Measurements from ENCODE around the gene BGLAP.
"Not testable (repeated sequence)": the region's sequence is repeated elsewhere in the genome, so short reads cannot be mapped to it uniquely, and the experiment has no call there.

BGLAP gene

GRCh38 chr1:156214024-156214748 is 27.8 kb upstream of the BGLAP start (continued):
- no peak for TF ChIP-seq ZNF610 (tag by site-specific recombination; IDR thresholded peaks at IDR 0.05; ENCODE audit: borderline replicate concordance)

GRCh38 chr1:156216361-156217086 is 25.5 kb upstream of the BGLAP start:
- H3K9me3 ChIP-seq (ENCODE audit: control insufficient read depth, insufficient read depth, low read depth, low read length); POLR2A ChIA-PET; H3K4me1 ChIP-seq (ENCODE audit: control insufficient read depth, insufficient read depth, low read length); H3K27ac ChIP-seq (ENCODE audit: extremely low read depth, low read depth, low read length); H3K4me3 ChIP-seq (ENCODE audit: low read depth, low read length): not testable (repeated sequence)
- CTCF ChIA-PET: interaction anchor here (3.9 kb wide), 1 partner anchor 9 kb away, joined by 29 read pairs; no protein-coding TSS in a partner anchor
- peak; percentile 96 for TF ChIP-seq ZNF146 (tag by site-specific recombination; IDR thresholded peaks at IDR 0.05)
- H3K36me3 ChIP-seq (ENCODE audit: control insufficient read depth in 2 of 2, insufficient read depth in 1 of 2, low read length in 2 of 2): peaks cover 4 to 17% of the 10 kb centered on the region in 2 experiments; a peak in 2 of 3 replicates

- CTCF ChIA-PET: no interaction called here
- no peaks in the 10 kb centered on the region for H3K4me1 ChIP-seq (ENCODE audit: control insufficient read depth, insufficient read depth, low read length)
- no peaks in the 10 kb centered on the region for H3K9me3 ChIP-seq (ENCODE audit: control insufficient read depth, insufficient read depth, low read depth, low read length)
- POLR2A ChIA-PET: interaction anchor here (0.6 to 0.8 kb wide), 4 partner anchors 16 to 103 kb away, joined by 3 to 7 read pairs (median 4); no protein-coding TSS in a partner anchor
- H3K27ac ChIP-seq (ENCODE audit: extremely low read depth, low read depth, low read length): no peak overlapping the region
- H3K36me3 ChIP-seq (ENCODE audit: control insufficient read depth in 2 of 2, insufficient read depth in 1 of 2, low read length in 2 of 2): peaks cover 4 to 23% of the 10 kb centered on the region in 2 experiments; a peak in 2 of 3 replicates
- no peak for TF ChIP-seq ZNF169 (tag by site-specific recombination; IDR thresholded peaks at IDR 0.05)
- no peak for TF ChIP-seq KLF9 (tag by site-specific recombination; IDR thresholded peaks at IDR 0.05; ENCODE audit: low read depth)
- TF ChIP-seq ZNF19 (tag by site-specific recombination; IDR thresholded peaks at IDR 0.05; ENCODE audit: low read depth): no peak
- no peak for TF ChIP-seq ZNF701 (tag by site-specific recombination; IDR thresholded peaks at IDR 0.05)
- TF ChIP-seq WT1 (tag by site-specific recombination; IDR thresholded peaks at IDR 0.05): no peak
- TF ChIP-seq, protein P1, sequence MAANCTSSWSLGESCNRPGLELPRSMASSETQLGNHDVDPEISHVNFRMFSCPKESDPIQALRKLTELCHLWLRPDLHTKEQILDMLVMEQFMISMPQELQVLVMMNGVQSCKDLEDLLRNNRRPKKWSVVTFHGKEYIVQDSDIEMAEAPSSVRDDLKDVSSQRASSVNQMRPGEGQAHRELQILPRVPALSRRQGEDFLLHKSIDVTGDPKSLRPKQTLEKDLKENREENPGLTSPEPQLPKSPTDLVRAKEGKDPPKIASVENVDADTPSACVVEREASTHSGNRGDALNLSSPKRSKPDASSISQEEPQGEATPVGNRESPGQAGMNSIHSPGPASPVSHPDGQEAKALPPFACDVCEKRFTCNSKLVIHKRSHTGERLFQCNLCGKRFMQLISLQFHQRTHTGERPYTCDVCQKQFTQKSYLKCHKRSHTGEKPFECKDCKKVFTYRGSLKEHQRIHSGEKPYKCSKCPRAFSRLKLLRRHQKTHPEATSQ (tag by site-specific recombination; IDR thresholded peaks at IDR 0.05): no peak
- TF ChIP-seq ZNF664 (tag by site-specific recombination; IDR thresholded peaks at IDR 0.05): no peak
- TF ChIP-seq ZNF184 (tag by site-specific recombination; IDR thresholded peaks at IDR 0.05): no peak
- no peak for TF ChIP-seq OVOL3 (tag by site-specific recombination; IDR thresholded peaks at IDR 0.05)
- TF ChIP-seq, protein P2, sequence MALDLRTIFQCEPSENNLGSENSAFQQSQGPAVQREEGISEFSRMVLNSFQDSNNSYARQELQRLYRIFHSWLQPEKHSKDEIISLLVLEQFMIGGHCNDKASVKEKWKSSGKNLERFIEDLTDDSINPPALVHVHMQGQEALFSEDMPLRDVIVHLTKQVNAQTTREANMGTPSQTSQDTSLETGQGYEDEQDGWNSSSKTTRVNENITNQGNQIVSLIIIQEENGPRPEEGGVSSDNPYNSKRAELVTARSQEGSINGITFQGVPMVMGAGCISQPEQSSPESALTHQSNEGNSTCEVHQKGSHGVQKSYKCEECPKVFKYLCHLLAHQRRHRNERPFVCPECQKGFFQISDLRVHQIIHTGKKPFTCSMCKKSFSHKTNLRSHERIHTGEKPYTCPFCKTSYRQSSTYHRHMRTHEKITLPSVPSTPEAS (tag by site-specific recombination; IDR thresholded peaks at IDR 0.05): no peak
- no peak for TF ChIP-seq ZNF560 (tag by site-specific recombination; IDR thresholded peaks at IDR 0.05; ENCODE audit: borderline replicate concordance)
- TF ChIP-seq ZBTB7A (tag by site-specific recombination; IDR thresholded peaks at IDR 0.05; ENCODE audit: low read depth): no peak
- no peak for TF ChIP-seq IKZF3 (tag by site-specific recombination; IDR thresholded peaks at IDR 0.05)
- H3K4me3 ChIP-seq (ENCODE audit: low read depth, low read length): no peak overlapping the region
These were observed 24.1 kb upstream of the BGLAP start for GRCh38 chr1:156217871-156218270.

GRCh38 chr1:156220226-156220625 is 21.8 kb upstream of the BGLAP start:
- CTCF ChIA-PET: no interaction called here
- no peak overlapping the region for H3K27ac ChIP-seq (ENCODE audit: extremely low read depth, low read depth, low read length)
- TF ChIP-seq ZNF121 (tag by site-specific recombination; IDR thresholded peaks at IDR 0.05) (peak; percentile 92), ZNF114 (tag by site-specific recombination; IDR thresholded peaks at IDR 0.05) (no peak)
- no peaks in the 10 kb centered on the region for H3K4me1 ChIP-seq (ENCODE audit: control insufficient read depth, insufficient read depth, low read length)
- no peak overlapping the region for H3K4me3 ChIP-seq (ENCODE audit: low read depth, low read length)
- peaks cover 4 to 26% of the 10 kb centered on the region in 2 experiments for H3K36me3 ChIP-seq (ENCODE audit: control insufficient read depth in 2 of 2, insufficient read depth in 1 of 2, low read length in 2 of 2)
- POLR2A ChIA-PET: interaction anchor here (0.7 kb wide), 1 partner anchor 7 kb away, joined by 3 read pairs; the partner anchor contains the start of gene PMF1
- H3K9me3 ChIP-seq (ENCODE audit: control insufficient read depth, insufficient read depth, low read depth, low read length): no peaks in the 10 kb centered on the region

Measured in HEK293 (cell line).